ENCODE data around the gene OLFM3. TPM values are rescaled to one million over a fixed set of nuclear protein-coding genes. Genes with fewer than 3 reads are reported as not detected.

Gene OLFM3
- total RNA-seq, 1 donor = not detected

DNA sequence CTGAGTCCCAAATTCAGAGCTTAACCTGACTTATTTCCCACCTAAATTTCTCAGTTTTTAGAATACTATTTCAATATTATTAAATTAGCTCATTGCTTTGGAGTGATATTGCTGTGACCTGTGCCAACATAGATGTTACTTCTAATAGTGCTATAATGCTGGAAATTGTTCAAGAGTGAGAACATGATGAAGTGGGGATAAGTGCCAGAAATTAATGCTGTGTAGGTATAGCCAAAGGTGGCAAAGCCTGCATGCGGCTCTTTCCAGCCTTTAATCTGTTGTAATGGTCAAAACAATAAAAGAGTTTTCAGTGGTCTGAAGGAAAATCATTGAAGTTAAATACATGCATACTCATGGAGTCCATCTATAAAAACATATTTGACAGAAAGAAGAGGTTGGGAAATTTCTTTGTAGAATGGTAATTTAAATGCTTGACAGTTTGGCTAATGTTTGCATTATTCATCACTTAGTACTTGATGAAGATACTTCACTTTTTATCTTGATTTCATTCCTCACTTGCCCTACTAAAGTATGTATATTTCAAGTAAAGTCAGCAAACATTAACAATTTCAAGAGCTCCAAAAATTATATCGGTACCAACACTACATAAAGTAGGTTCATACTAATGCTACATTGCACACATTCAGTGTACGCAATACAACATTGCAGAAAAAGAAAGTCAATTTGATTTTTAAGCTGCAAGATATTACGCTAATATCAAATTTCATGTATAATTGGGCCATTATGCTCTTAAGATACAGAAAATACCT, 82.1 kb downstream of the OLFM3 start:
- H3K4me3 ChIP-seq (ENCODE audit: insufficient read depth, low read length) = no peak overlapping the region
- H3K79me2 ChIP-seq (ENCODE audit: insufficient read depth, low read length) = no peaks in the 10 kb centered on the region
- TF ChIP-seq CTCF (IDR thresholded peaks at IDR 0.05; ENCODE audit: extremely low read depth, low read depth, low read length) = no peak
- no peaks in the 10 kb centered on the region for H3K27me3 ChIP-seq (ENCODE audit: insufficient read depth, low read length)
- no peak overlapping the region for H3K4me2 ChIP-seq (ENCODE audit: insufficient read depth, low read length)
- no peaks in the 10 kb centered on the region for H3K9me3 ChIP-seq (ENCODE audit: low read depth, low read length)
- DNase-seq (ENCODE audit: insufficient read length, low spot score, missing footprints) = no peak
- H4K20me1 ChIP-seq (ENCODE audit: insufficient read depth, low read length) = no peaks in the 10 kb centered on the region
- no peaks in the 10 kb centered on the region for H3K36me3 ChIP-seq (ENCODE audit: insufficient read depth, low read length)
- H3K4me1 ChIP-seq (ENCODE audit: insufficient read depth, low read length) = no peaks in the 10 kb centered on the region
- no peak overlapping the region for H2AFZ ChIP-seq (ENCODE audit: low read length)
- H3K27ac ChIP-seq (ENCODE audit: low read depth, low read length) = no peak overlapping the region

DNA sequence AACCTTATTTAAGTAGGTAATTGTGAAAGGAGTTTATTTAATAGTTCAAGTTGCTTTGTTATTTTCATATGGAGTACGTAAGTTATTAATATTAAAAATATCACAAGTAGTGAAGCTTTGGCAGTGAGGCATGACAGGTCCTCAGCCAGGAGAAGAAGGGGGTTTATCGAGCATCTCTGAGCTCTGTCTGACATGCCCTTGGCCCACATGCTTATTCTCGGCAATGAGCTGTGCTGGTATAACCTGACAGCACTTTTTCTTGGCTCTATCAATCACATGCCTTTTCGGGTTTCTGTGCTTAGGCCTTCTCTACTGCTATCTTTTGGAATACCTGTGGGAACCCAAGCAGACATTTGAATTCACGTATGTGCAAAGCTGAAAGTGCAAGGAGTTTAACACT, 84.8 kb downstream of the OLFM3 start:
- no peak for TF ChIP-seq CTCF (IDR thresholded peaks at IDR 0.05; ENCODE audit: extremely low read depth, low read depth, low read length)
- H3K4me2 ChIP-seq (ENCODE audit: insufficient read depth, low read length) = no peak overlapping the region
- no peak overlapping the region for H2AFZ ChIP-seq (ENCODE audit: low read length)
- H3K4me1 ChIP-seq (ENCODE audit: insufficient read depth, low read length) = no peaks in the 10 kb centered on the region
- no peaks in the 10 kb centered on the region for H3K36me3 ChIP-seq (ENCODE audit: insufficient read depth, low read length)
- H3K9me3 ChIP-seq (ENCODE audit: low read depth, low read length) = no peaks in the 10 kb centered on the region
- DNase-seq (ENCODE audit: insufficient read length, low spot score, missing footprints) = no peak
- no peak overlapping the region for H3K27ac ChIP-seq (ENCODE audit: low read depth, low read length)
- H3K27me3 ChIP-seq (ENCODE audit: insufficient read depth, low read length) = no peaks in the 10 kb centered on the region
- no peaks in the 10 kb centered on the region for H4K20me1 ChIP-seq (ENCODE audit: insufficient read depth, low read length)
- no peak overlapping the region for H3K4me3 ChIP-seq (ENCODE audit: insufficient read depth, low read length)
- H3K79me2 ChIP-seq (ENCODE audit: insufficient read depth, low read length) = no peaks in the 10 kb centered on the region

GRCh38 chr1:101908980-101909379, 87.7 kb downstream of the OLFM3 start:
- DNase-seq (ENCODE audit: insufficient read length, low spot score, missing footprints) = no peak
- H3K79me2 ChIP-seq (ENCODE audit: insufficient read depth, low read length) = no peaks in the 10 kb centered on the region
- no peaks in the 10 kb centered on the region for H3K4me1 ChIP-seq (ENCODE audit: insufficient read depth, low read length)
- H3K4me2 ChIP-seq (ENCODE audit: insufficient read depth, low read length) = no peak overlapping the region
- no peak overlapping the region for H2AFZ ChIP-seq (ENCODE audit: low read length)
- no peak overlapping the region for H3K4me3 ChIP-seq (ENCODE audit: insufficient read depth, low read length)
- no peaks in the 10 kb centered on the region for H3K27me3 ChIP-seq (ENCODE audit: insufficient read depth, low read length)
- H3K27ac ChIP-seq (ENCODE audit: low read depth, low read length) = no peak overlapping the region
- H3K36me3 ChIP-seq (ENCODE audit: insufficient read depth, low read length) = no peaks in the 10 kb centered on the region
- no peak for TF ChIP-seq CTCF (IDR thresholded peaks at IDR 0.05; ENCODE audit: extremely low read depth, low read depth, low read length)
- no peaks in the 10 kb centered on the region for H4K20me1 ChIP-seq (ENCODE audit: insufficient read depth, low read length)
- no peaks in the 10 kb centered on the region for H3K9me3 ChIP-seq (ENCODE audit: low read depth, low read length)

- Histone ChIP-seq H2AFZ (ENCODE audit: low read length) (no peak overlapping the region), H3K4me2 (ENCODE audit: insufficient read depth, low read length) (no peak overlapping the region), H3K4me1 (ENCODE audit: insufficient read depth, low read length) (no peaks in the 10 kb centered on the region), H3K4me3 (ENCODE audit: insufficient read depth, low read length) (no peak overlapping the region), H3K36me3 (ENCODE audit: insufficient read depth, low read length) (no peaks in the 10 kb centered on the region), H3K9me3 (ENCODE audit: low read depth, low read length) (no peaks in the 10 kb centered on the region), H4K20me1 (ENCODE audit: insufficient read depth, low read length) (no peaks in the 10 kb centered on the region), H3K27me3 (ENCODE audit: insufficient read depth, low read length) (no peaks in the 10 kb centered on the region), H3K79me2 (ENCODE audit: insufficient read depth, low read length) (no peaks in the 10 kb centered on the region), H3K27ac (ENCODE audit: low read depth, low read length) (no peak overlapping the region)
- no peak for DNase-seq (ENCODE audit: insufficient read length, low spot score, missing footprints)
- no peak for TF ChIP-seq CTCF (IDR thresholded peaks at IDR 0.05; ENCODE audit: extremely low read depth, low read depth, low read length)
Observed at GRCh38 chr1:101907264-101907663, 89.5 kb downstream of the OLFM3 start.

Measured in osteoblast (primary cell).